ACC112 (cell line): Measurements from ENCODE around the gene IRF2BP2.

Experiments
- H2AFZ ChIP-seq: fragments of 200-600 bp; sonication (generic); one replicate; pipeline ENCODE4 v1.6.0; 2017; ENCODE audit warnings: antibody characterized with exemption, low read length; ENCODE audit not compliant: unreplicated experiment
- H3K27ac ChIP-seq: fragments of 200-600 bp; sonication (generic); 2 replicates; pipeline ENCODE4 v1.5.1; 2014; ENCODE audit warnings: low read depth, mild to moderate bottlenecking, antibody characterized with exemption, low read length, moderate library complexity
- H3K27me3 ChIP-seq: fragments of 200-600 bp; sonication (generic); 2 replicates; pipeline ENCODE4 v1.6.1; 2014; ENCODE audit warnings: mild to moderate bottlenecking, antibody characterized with exemption, low read length, moderate library complexity, mixed read lengths; ENCODE audit not compliant: insufficient read depth
- H3K36me3 ChIP-seq: fragments of 200-600 bp; sonication (generic); 2 replicates; pipeline ENCODE4 v1.6.1; 2016; ENCODE audit warnings: mild to moderate bottlenecking, antibody characterized with exemption, low read length, moderate library complexity, mixed read lengths; ENCODE audit not compliant: insufficient read depth
- H3K4me1 ChIP-seq: fragments of 200-600 bp; sonication (generic); one replicate; pipeline ENCODE4 v1.6.1; 2016; ENCODE audit warnings: low read length, mixed read lengths; ENCODE audit not compliant: insufficient read depth, unreplicated experiment, control insufficient read depth
- H3K4me3 ChIP-seq: fragments of 200-600 bp; sonication (generic); 2 replicates; pipeline ENCODE4 v1.5.1; 2014; ENCODE audit warnings: mild to moderate bottlenecking, low read depth, low read length
- H3K79me2 ChIP-seq: fragments of 200-600 bp; sonication (generic); one replicate; pipeline ENCODE4 v1.6.0; 2016; ENCODE audit warnings: low read length; ENCODE audit not compliant: control insufficient read depth, unreplicated experiment, insufficient read depth

Gene IRF2BP2

DNA sequence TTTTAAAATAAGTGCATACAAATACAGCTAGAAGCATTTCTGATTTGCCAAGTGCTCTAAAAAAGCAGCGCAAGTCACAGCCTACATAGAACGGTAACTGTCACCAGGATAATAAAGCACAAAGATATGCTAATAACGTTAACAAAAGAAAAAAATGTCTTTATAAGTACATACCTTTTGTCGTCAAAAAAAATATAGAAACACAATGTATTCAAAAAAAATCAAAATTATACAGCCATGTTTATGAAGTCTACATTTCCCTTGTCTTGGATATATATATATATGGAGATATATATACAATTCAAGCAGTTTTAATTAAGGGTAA lies 3.2 kb downstream of the IRF2BP2 start:
- peak overlapping the region; percentile 98 for H3K27ac ChIP-seq
- H3K27me3 ChIP-seq, result no peaks in the 10 kb centered on the region
- peaks cover 40% of the 10 kb centered on the region for H3K36me3 ChIP-seq
- peaks cover 17% of the 10 kb centered on the region for H3K4me1 ChIP-seq
- peaks cover 80% of the 10 kb centered on the region for H3K79me2 ChIP-seq
- H2AFZ ChIP-seq, result no peak overlapping the region
- peak overlapping the region; percentile 96 for H3K4me3 ChIP-seq

GRCh38 chr1:234605983-234606783 lies 3.8 kb downstream of the IRF2BP2 start:
- peaks cover 17% of the 10 kb centered on the region for H3K4me1 ChIP-seq
- H3K36me3 ChIP-seq, result peaks cover 40% of the 10 kb centered on the region
- H2AFZ ChIP-seq, result no peak overlapping the region
- H3K27me3 ChIP-seq, result no peaks in the 10 kb centered on the region
- H3K27ac ChIP-seq, result peak overlapping the region; percentile 98
- H3K79me2 ChIP-seq, result peaks cover 84% of the 10 kb centered on the region
- H3K4me3 ChIP-seq, result peak overlapping the region; percentile 96

GRCh38 chr1:234605399-234605982 lies 4.5 kb downstream of the IRF2BP2 start:
- Histone ChIP-seq H3K36me3 (peaks cover 40% of the 10 kb centered on the region), H2AFZ (no peak overlapping the region), H3K27me3 (no peaks in the 10 kb centered on the region), H3K4me1 (peaks cover 22% of the 10 kb centered on the region), H3K4me3 (peak overlapping the region; percentile 96), H3K27ac (peak overlapping the region; percentile 98), H3K79me2 (peaks cover 83% of the 10 kb centered on the region)

DNA sequence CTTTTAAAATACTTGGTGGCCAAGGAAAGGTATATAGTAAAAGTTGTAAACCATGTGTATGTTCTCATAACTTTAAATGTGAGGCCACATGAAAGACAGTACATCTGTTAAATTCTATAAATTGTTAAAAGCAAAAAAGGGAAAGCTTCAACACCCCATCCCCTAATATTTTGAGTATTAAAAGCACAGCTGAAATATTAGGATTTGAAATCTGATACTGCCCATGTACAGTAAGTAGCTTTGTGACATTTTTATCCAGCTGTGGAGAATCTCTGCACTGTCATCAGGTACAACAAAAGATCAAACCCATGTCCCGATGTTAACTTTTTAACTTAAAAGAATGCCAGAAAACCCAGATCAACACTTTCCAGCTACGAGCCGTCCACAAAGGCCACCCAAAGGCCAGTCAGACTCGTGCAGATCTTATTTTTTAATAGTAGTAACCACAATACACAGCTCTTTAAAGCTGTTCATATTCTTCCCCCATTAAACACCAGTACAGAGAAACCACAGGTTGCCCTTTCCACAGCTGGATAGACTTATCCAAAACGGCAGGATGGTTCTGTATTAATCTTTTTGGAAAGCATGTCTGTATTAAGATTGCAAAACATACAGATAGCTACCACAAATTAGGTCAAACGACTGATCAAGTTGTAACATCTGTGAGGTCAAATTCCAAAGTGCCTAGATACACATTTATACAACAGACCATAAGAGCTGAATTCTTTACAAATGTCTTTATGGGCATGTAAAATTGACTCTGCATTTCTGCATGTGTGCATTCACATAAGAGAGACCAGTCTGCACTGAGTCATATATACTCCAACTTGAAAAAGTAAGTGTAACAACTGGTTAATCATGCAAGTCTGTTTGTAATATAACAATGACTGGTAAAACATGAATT lies 5.2 kb downstream of the IRF2BP2 start:
- H3K4me3 ChIP-seq, result peak overlapping the region; percentile 96
- H2AFZ ChIP-seq, result no peak overlapping the region
- peaks cover 80% of the 10 kb centered on the region for H3K79me2 ChIP-seq
- no peaks in the 10 kb centered on the region for H3K27me3 ChIP-seq
- peaks cover 23% of the 10 kb centered on the region for H3K4me1 ChIP-seq
- peak overlapping the region; percentile 98 for H3K27ac ChIP-seq
- peaks cover 40% of the 10 kb centered on the region for H3K36me3 ChIP-seq

DNA sequence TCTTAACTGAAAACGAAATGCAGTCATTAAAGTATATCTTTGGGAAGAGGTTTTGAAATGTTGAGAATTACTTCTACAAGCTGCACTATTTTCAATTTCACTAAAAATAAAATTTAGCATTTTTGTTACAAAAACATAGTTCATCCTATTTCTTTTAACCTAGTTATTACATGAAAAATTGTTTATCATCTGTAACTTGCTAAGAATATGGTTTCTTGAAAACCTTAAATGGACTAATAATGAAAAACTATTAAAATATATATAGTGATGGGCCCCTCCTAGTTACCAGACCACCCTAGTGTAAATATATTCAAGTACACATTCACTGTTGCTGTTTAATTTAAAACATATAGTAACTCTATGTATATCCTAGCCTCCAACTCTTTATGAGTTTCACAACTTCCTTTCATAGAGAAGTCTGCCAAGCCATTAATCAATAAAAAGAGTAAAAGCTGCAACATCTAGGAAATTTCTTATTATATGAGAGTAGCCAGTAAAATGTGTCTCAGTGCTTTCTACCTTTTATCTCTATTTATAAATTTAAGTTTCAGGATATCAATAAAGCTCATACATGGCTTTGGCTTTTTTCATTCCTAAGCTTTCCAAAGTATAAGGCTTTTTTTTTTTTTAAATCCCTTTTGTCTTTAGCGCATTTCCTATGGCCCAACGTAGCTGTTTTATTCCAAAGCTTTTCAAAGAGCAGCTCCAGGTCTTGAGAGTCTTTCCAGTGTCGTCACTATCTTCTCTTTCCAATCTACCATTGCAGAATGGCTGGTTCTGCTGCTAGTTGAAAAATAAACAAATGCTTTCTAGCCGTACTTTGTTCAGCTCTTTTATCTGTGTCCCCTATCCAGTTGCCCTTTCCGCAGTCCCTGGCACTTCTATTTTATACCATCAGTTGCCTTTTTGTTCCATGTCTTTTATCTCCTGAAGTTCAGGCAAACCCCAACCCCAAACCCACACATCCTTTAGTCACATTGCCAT lies 6.5 kb downstream of the IRF2BP2 start:
- peaks cover 30% of the 10 kb centered on the region for H3K4me1 ChIP-seq
- peaks cover 40% of the 10 kb centered on the region for H3K36me3 ChIP-seq

DNA sequence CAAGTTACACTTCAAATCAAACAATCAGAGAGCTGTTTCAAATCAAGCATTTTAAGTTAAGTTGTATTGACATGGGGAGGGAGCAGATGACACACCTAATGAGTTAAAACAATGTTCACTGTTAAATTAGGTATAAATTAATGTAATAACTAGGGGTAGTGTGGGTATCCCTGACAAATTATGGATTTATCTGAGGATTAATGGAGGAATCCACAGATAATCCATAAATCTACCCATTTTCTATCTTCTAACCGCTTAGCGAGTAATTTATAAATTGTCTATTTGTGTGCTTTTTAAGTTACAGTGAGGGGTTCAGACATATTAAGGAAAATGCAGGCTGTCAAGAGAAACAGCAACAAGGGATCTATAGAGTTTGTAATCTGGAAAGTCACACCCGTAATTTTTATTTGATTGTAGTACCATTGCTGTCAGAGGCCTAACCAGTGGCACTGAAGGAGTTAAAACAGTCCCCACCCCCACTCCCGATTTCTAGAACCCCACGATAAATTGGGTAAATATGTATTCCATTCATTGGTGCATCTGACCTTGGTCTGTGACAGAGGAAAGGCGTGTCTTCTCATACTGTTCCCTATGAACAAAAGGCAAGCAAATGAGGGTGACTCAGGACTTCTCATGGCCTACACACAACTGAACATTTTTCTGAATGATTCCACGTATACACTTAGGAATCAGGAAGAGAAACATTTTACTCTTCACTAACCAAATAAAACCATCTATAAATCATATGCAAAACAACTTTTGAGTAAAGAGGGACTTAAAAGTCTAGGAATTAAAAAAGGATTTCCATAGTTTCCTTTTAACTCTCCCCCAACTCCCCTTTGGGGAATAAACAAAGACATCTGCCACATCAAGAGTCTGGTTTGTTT lies 7.4 kb downstream of the IRF2BP2 start:
- Histone ChIP-seq H3K4me3 (peak overlapping the region; percentile 96), H3K27me3 (no peaks in the 10 kb centered on the region), H3K79me2 (peaks cover 62% of the 10 kb centered on the region), H3K4me1 (peaks cover 31% of the 10 kb centered on the region), H2AFZ (no peak overlapping the region), H3K27ac (peak overlapping the region; percentile 98), H3K36me3 (peaks cover 35% of the 10 kb centered on the region)

More for the DNA sequence above, 6.5 kb downstream of the IRF2BP2 start:
- Histone ChIP-seq H2AFZ (no peak overlapping the region), H3K79me2 (peaks cover 72% of the 10 kb centered on the region), H3K27me3 (no peaks in the 10 kb centered on the region), H3K4me3 (peak overlapping the region; percentile 96), H3K27ac (peak overlapping the region; percentile 98)

- Histone ChIP-seq H3K79me2 (peaks cover 51% of the 10 kb centered on the region), H3K27me3 (no peaks in the 10 kb centered on the region), H3K27ac (peak overlapping the region; percentile 98), H3K4me3 (peak overlapping the region; percentile 79), H3K4me1 (peaks cover 31% of the 10 kb centered on the region), H2AFZ (no peak overlapping the region), H3K36me3 (peaks cover 24% of the 10 kb centered on the region)
These were observed 8.5 kb downstream of the IRF2BP2 start for GRCh38 chr1:234601301-234602017.

- peak overlapping the region; percentile 98 for H3K27ac ChIP-seq
These were observed 9.3 kb downstream of the IRF2BP2 start for GRCh38 chr1:234600418-234601281.

More at GRCh38 chr1:234600418-234601281, 9.3 kb downstream of the IRF2BP2 start:
- Histone ChIP-seq H3K4me3 (peak overlapping the region; percentile 79), H2AFZ (no peak overlapping the region), H3K79me2 (peaks cover 43% of the 10 kb centered on the region), H3K4me1 (peaks cover 31% of the 10 kb centered on the region), H3K27me3 (no peaks in the 10 kb centered on the region), H3K36me3 (peaks cover 16% of the 10 kb centered on the region)
